ENCODE data around the gene CLSTN1.

CLSTN1 gene

GRCh38 chr1:9774712-9775679, 48.8 kb downstream of the CLSTN1 start:
- Histone ChIP-seq H3K4me3 (ENCODE audit: low read depth, low read length) (no peak overlapping the region), H3K4me1 (no peaks in the 10 kb centered on the region), H3K9me3 (no peaks in the 10 kb centered on the region), H3K36me3 (no peaks in the 10 kb centered on the region), H3K27me3 (no peaks in the 10 kb centered on the region)
- no peak for DNase-seq
- TF ChIP-seq CTCF (IDR thresholded peaks at IDR 0.05; ENCODE audit: low read depth, low read length), result no peak

DNA sequence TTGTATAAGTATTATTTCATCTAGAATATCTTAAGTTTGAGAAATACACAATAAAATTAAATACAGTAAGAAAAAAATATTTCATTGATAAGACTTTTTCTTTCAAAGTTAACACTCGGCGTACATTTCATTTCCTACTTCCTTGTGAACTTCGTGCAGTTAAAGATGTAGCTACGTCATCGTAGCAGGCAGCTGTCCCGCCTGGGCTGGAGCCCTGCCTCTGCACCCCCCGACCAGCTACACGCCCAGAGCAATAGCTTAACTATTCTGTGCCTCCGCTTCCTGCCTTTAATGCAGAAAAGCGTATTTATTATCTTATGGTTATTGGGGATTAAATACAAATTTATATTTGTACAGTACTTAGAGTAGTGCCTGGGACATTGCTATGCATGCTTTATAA, 53.5 kb downstream of the CLSTN1 start:
- no peaks in the 10 kb centered on the region for H3K36me3 ChIP-seq
- no peak for TF ChIP-seq CTCF (IDR thresholded peaks at IDR 0.05; ENCODE audit: low read depth, low read length)
- DNase-seq, result no peak
- no peak overlapping the region for H3K4me3 ChIP-seq (ENCODE audit: low read depth, low read length)
- H3K27me3 ChIP-seq, result no peaks in the 10 kb centered on the region
- no peaks in the 10 kb centered on the region for H3K4me1 ChIP-seq
- H3K9me3 ChIP-seq, result no peaks in the 10 kb centered on the region

DNA sequence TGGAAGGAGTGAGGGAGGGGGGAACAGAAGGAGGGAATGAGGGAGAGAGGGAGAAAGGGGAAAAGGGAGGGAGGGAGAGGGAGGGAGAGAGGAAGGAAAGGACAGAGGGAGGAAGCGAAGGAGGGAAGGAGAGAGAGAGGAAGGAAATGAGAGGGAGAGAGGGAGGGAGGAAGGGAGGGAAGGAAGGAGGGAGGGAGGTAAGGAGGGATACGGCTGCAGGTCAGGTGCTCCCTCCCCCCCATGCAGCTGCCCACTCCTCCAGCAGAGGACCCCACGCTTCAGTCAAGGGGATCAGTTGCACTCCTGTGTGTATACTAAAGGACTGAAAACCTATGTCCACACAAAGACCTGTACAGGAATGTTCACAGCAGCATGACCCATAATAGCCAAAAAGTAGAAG, 54.8 kb downstream of the CLSTN1 start:
- no peak for DNase-seq
- Histone ChIP-seq H3K36me3 (no peaks in the 10 kb centered on the region), H3K4me1 (no peaks in the 10 kb centered on the region), H3K27me3 (no peaks in the 10 kb centered on the region), H3K9me3 (no peaks in the 10 kb centered on the region), H3K4me3 (ENCODE audit: low read depth, low read length) (no peak overlapping the region)
- no peak for TF ChIP-seq CTCF (IDR thresholded peaks at IDR 0.05; ENCODE audit: low read depth, low read length)

DNA sequence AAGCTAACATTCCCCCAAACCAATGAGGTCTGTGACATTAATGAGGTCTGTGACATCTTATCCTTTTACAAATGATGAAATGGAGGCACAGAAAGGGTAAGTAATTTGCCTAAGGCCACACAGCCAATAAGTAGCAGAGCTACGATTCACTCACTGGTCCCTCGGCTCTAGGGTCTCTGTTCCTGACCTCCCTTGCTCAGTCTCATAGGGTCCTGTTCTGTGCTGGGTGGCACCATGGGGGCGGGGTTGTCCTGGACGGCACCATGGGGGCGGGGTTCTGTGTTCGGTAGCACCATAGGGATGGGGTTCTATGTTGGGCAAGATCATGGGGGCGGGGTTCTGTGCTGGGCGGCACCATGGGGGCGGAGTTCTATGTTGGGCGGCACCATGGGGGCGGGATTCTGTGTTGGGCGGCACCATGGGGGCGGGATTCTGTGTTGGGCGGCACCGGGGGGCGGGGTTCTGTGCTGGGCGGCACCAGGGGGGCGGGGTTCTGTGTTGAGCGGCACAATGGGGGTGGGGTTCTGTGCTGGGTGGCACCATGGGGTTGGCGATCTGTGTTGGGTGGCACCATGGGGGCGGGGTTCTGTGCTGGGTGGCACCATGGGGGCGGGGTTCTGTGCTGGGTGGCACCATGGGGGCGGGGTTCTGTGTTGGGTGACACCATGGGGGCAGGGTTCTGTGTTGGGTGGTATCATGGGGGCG, 55.6 kb downstream of the CLSTN1 start:
- no peak for TF ChIP-seq CTCF (IDR thresholded peaks at IDR 0.05; ENCODE audit: low read depth, low read length)
- Histone ChIP-seq H3K27me3 (no peaks in the 10 kb centered on the region), H3K36me3 (no peaks in the 10 kb centered on the region), H3K4me3 (ENCODE audit: low read depth, low read length) (no peak overlapping the region), H3K9me3 (no peaks in the 10 kb centered on the region), H3K4me1 (no peaks in the 10 kb centered on the region)
- peak; percentile 20 for DNase-seq

DNA sequence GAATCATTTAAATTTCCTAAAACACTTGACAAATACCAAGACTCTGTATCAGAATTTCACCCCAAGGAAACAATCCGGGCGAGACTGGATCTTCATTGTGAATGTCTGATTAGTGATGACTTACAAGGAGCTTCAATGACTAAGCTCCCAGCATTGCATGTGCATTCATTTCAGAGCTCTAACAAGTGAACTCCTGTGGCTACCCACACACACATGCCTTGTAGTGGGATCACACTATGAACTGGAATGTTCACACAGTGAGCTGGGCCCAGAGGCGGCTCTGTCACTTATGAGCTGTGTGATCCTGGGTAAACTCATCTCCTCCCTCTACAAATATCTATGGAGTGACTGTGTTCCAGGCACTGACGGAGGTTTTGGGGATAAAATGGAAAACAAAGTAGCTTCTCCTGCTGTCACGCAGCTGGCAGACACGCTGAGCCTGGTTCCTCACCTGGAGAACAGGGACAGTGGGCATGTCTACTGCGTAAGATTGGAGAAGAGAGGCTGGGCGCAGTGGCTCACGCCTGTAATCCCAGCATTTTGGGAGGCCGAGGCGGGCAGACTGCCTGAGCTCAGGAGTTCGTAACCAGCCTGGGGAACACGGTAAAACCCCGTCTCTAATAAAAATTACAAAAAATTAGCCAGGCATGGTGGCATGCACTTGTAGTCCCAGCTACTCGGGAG, 56.9 kb downstream of the CLSTN1 start:
- no peak for TF ChIP-seq CTCF (IDR thresholded peaks at IDR 0.05; ENCODE audit: low read depth, low read length)
- no peak overlapping the region for H3K4me3 ChIP-seq (ENCODE audit: low read depth, low read length)
- no peaks in the 10 kb centered on the region for H3K4me1 ChIP-seq
- no peaks in the 10 kb centered on the region for H3K27me3 ChIP-seq
- no peaks in the 10 kb centered on the region for H3K36me3 ChIP-seq
- DNase-seq, result no peak
- H3K9me3 ChIP-seq, result no peaks in the 10 kb centered on the region
